KBM-7 (cell line): ENCODE measurements around the gene KIF1A.
"Not testable (repeated sequence)": the region's sequence is repeated elsewhere in the genome, so short reads cannot be mapped to it uniquely, and the experiment has no call there.

Experiments used
- DNase-seq: peaks from one replicate; pipeline ENCODE4 v3.0.0-alpha.2; 2015
- in situ Hi-C: fragments of 300-500 bp; cut with MboI; formaldehyde crosslinking; loops from 2 replicates; pipeline ENCODE4 v1.14.3; 2020; ENCODE audit warnings: low sequenced_read_pairs, low pct_unique_long_range_greater_than_20kb, mixed read lengths

KIF1A gene

DNA sequence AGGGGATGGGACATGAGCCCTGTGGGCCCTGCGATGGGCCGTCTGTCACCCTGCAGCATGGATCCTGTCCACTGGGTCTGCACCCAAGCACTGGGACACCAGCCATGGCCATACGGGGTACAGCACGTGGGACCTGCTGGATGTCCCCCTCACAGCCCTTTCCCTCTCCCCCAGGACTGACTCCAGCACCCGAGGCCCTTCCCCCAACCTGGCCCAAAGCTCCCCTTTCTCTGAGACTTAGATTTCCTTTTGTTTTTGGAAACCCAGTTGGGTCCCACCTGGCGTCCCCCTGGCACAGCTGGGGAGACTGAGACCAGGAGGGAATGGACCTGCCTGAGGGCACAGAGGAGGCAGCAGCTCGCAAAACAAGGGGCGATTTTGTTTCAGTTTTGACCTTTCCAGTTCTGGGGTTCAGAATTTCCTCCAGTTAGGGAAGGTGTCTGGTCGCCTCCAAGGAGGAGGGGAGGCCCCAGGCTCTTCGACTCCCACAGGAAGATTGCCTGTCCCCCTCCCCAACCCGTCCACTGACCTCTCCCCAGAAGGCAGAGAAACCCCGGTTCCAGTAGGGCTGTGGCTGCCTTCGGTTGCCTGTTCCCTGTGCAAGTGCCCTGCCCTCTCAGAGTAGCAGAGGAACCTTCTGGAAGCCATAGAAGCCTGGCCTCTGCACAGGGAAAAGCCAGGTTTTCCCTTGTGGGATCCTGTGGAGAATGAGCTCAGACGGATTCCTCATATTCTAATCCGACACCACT is 135.9 kb downstream of the KIF1A start:
- DNase-seq, in situ Hi-C loops: not testable (repeated sequence)

GRCh38 chr2:240683329-240683979 is 136.6 kb downstream of the KIF1A start:
- DNase-seq, in situ Hi-C loops: not testable (repeated sequence)

- DNase-seq, in situ Hi-C loops: not testable (repeated sequence)
Measured at GRCh38 chr2:240682431-240683224, 137.4 kb downstream of the KIF1A start, which contains the start of gene AQP12B. Gene AQP12B, minus strand, starts transcription at chr2:240682885. Its CDS starts 48 bp downstream, at chr2:240682837.

DNA sequence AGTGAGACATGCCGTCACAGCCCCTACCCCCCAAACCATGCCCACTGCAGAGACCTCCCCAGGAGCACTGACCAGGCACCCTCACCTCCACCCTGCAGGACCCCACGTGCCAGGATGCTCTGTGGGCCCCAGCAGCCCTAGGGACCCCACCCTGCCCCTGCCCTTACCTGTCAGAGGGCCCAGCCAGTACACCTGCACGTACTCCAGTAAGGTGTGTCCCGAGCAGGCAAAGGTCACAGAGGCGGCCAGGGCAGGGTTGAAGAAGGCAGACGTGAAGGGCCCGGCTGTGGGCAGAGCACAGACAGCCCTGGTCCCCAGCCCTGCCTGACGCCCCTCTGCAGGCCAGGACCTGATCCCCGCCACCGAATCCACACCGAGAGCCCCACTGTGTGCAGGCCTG is 139.8 kb downstream of the KIF1A start:
- DNase-seq, in situ Hi-C loops: not testable (repeated sequence)

GRCh38 chr2:240678909-240679308 is 141.1 kb downstream of the KIF1A start:
- in situ Hi-C loops, DNase-seq: not testable (repeated sequence)

- in situ Hi-C loops, DNase-seq: not testable (repeated sequence)
Measured at GRCh38 chr2:240678043-240678442, 142.0 kb downstream of the KIF1A start.

- in situ Hi-C loops, DNase-seq: not testable (repeated sequence)
Measured at GRCh38 chr2:240675345-240675744, 144.7 kb downstream of the KIF1A start.

- DNase-seq, in situ Hi-C loops: not testable (repeated sequence)
Measured at GRCh38 chr2:240674461-240675184, 145.4 kb downstream of the KIF1A start.

GRCh38 chr2:240672701-240673190 is 147.3 kb downstream of the KIF1A start:
- DNase-seq = no peak
- in situ Hi-C loops = no loop called here

GRCh38 chr2:240672076-240672700 is 147.8 kb downstream of the KIF1A start:
- in situ Hi-C loops = no loop called here
- no peak for DNase-seq

- no peak for DNase-seq
- in situ Hi-C loops = no loop called here
Measured at GRCh38 chr2:240670950-240671349, 149.1 kb downstream of the KIF1A start.

- in situ Hi-C loops = no loop called here
- no peak for DNase-seq
Measured at GRCh38 chr2:240670402-240670801, 149.6 kb downstream of the KIF1A start.

DNA sequence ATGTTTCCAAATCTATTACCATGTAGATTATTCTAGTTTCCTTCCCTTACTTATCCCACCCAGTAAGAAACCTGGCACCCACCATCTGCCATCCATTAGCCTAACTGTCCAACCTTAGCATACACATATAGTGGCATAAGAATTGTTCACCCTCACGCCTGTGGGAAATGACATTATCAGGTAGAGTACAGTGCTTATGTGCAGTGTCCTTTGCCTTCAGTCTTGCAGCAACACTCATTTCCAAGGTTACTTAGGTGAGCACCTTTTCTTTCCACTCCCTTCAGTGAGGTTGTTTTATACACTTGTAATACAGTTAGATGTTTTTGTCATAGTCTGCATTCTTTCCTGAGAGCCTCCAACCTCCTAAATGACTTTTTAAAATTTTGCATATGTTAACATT is 155.4 kb downstream of the KIF1A start:
- in situ Hi-C loops = no loop called here
- DNase-seq = no peak
